ENCODE data around the gene IFNL3. TPM values are rescaled to one million over a fixed set of nuclear protein-coding genes. Genes with fewer than 3 reads are reported as not detected.
A peak's percentile ranks its signal among the peaks of the same experiment; 100 is the strongest.
"Not testable (repeated sequence)": the region's sequence is repeated elsewhere in the genome, so short reads cannot be mapped to it uniquely, and the experiment has no call there.

Gene IFNL3
- total RNA-seq, 1 donor from 2014 or later: not detected

- Mint-ChIP-seq H3K9me3 (no peaks in the 10 kb centered on the region), H3K27me3 (ENCODE audit: insufficient read depth, low read depth) (peaks cover 32% of the 10 kb centered on the region), H3K4me3 (no peak overlapping the region), H3K4me1 (peaks cover 7% of the 10 kb centered on the region), H3K36me3 (no peaks in the 10 kb centered on the region), H3K27ac (no peak overlapping the region)
- TF ChIP-seq EZH2 (IDR thresholded peaks at IDR 0.05) (peak; percentile 85), CTCF (IDR thresholded peaks at IDR 0.05) (no peak), EZH2phosphoT487 (IDR thresholded peaks at IDR 0.05) (peak; percentile 97)
- peak overlapping the region; percentile 27 for H3K4me3 ChIP-seq
- no peaks in the 10 kb centered on the region for H3K9me3 ChIP-seq (ENCODE audit: low read depth)
- H3K27me3 ChIP-seq: peaks cover 78% of the 10 kb centered on the region
- DNase-seq (ENCODE audit: low spot score): peak; percentile 67
- peak overlapping the region; percentile 62 for H3K4me2 ChIP-seq
- no peaks in the 10 kb centered on the region for H3K4me1 ChIP-seq
- H3K9ac ChIP-seq: no peak overlapping the region
- no peaks in the 10 kb centered on the region for H3K79me2 ChIP-seq (ENCODE audit: low read depth)
- H3K36me3 ChIP-seq: no peaks in the 10 kb centered on the region
- H3K27ac ChIP-seq: no peak overlapping the region
- H4K20me1 ChIP-seq (ENCODE audit: low read depth): no peaks in the 10 kb centered on the region
- H2AFZ ChIP-seq (replicated peaks): peak overlapping the region; percentile 89
- no peaks in the 10 kb centered on the region for H3F3A ChIP-seq (ENCODE audit: low read depth)
Observed at GRCh38 chr19:39247701-39248664, 3.2 kb upstream of the IFNL3 start.

- peak; percentile 59 for DNase-seq (ENCODE audit: low spot score)
- H3K4me3 ChIP-seq: peak overlapping the region; percentile 27
- H2AFZ ChIP-seq (replicated peaks): peak overlapping the region; percentile 89
- no peaks in the 10 kb centered on the region for H4K20me1 ChIP-seq (ENCODE audit: low read depth)
- H3K4me1 ChIP-seq: no peaks in the 10 kb centered on the region
- no peaks in the 10 kb centered on the region for H3K9me3 Mint-ChIP-seq
- no peak overlapping the region for H3K27ac ChIP-seq
- no peaks in the 10 kb centered on the region for H3K36me3 Mint-ChIP-seq
- peaks cover 71% of the 10 kb centered on the region for H3K27me3 ChIP-seq
- H3K4me1 Mint-ChIP-seq: peaks cover 7% of the 10 kb centered on the region
- H3K36me3 ChIP-seq: no peaks in the 10 kb centered on the region
- no peaks in the 10 kb centered on the region for H3K79me2 ChIP-seq (ENCODE audit: low read depth)
- H3K4me2 ChIP-seq: peak overlapping the region; percentile 62
- no peaks in the 10 kb centered on the region for H3F3A ChIP-seq (ENCODE audit: low read depth)
- H3K4me3 Mint-ChIP-seq: peak overlapping the region; percentile 75
- TF ChIP-seq EZH2phosphoT487 (IDR thresholded peaks at IDR 0.05) (no peak), EZH2 (IDR thresholded peaks at IDR 0.05) (no peak), CTCF (IDR thresholded peaks at IDR 0.05) (no peak)
- no peak overlapping the region for H3K9ac ChIP-seq
- H3K27ac Mint-ChIP-seq: no peak overlapping the region
- H3K9me3 ChIP-seq (ENCODE audit: low read depth): no peaks in the 10 kb centered on the region
- peaks cover 31% of the 10 kb centered on the region for H3K27me3 Mint-ChIP-seq (ENCODE audit: insufficient read depth, low read depth)
Observed at GRCh38 chr19:39246951-39247669, 2.3 kb upstream of the IFNL3 start.

- H3K4me3 Mint-ChIP-seq; H3K4me3 ChIP-seq; H2AFZ ChIP-seq (replicated peaks); H3K4me1 ChIP-seq; H3K4me1 Mint-ChIP-seq; H3K9me3 Mint-ChIP-seq; H3K27ac ChIP-seq; H3K9me3 ChIP-seq (ENCODE audit: low read depth); H3F3A ChIP-seq (ENCODE audit: low read depth); H3K79me2 ChIP-seq (ENCODE audit: low read depth); DNase-seq (ENCODE audit: low spot score); H3K36me3 ChIP-seq; H3K27ac Mint-ChIP-seq; H3K36me3 Mint-ChIP-seq; H3K9ac ChIP-seq; H3K4me2 ChIP-seq; H4K20me1 ChIP-seq (ENCODE audit: low read depth): not testable (repeated sequence)
- peaks cover 27% of the 10 kb centered on the region for H3K27me3 Mint-ChIP-seq (ENCODE audit: insufficient read depth, low read depth)
- peaks cover 66% of the 10 kb centered on the region for H3K27me3 ChIP-seq
Observed at GRCh38 chr19:39245166-39245565, 360 bp upstream of the IFNL3 start.

- H3K36me3 Mint-ChIP-seq; H3F3A ChIP-seq (ENCODE audit: low read depth); H3K4me3 Mint-ChIP-seq; H3K4me1 ChIP-seq; H3K4me3 ChIP-seq; H3K4me1 Mint-ChIP-seq; H3K27ac Mint-ChIP-seq; H3K79me2 ChIP-seq (ENCODE audit: low read depth); H3K9ac ChIP-seq; H3K9me3 ChIP-seq (ENCODE audit: low read depth); H3K9me3 Mint-ChIP-seq; H3K36me3 ChIP-seq; H3K4me2 ChIP-seq; DNase-seq (ENCODE audit: low spot score); H2AFZ ChIP-seq (replicated peaks); H4K20me1 ChIP-seq (ENCODE audit: low read depth); H3K27ac ChIP-seq: not testable (repeated sequence)
- peaks cover 20% of the 10 kb centered on the region for H3K27me3 Mint-ChIP-seq (ENCODE audit: insufficient read depth, low read depth)
- peaks cover 60% of the 10 kb centered on the region for H3K27me3 ChIP-seq
Observed at GRCh38 chr19:39243741-39244140, 1.1 kb downstream of the IFNL3 start.
